Sigmoid colon (tissue), 7 donors: Measurements from ENCODE around the gene RHBDD3. TPM values are rescaled to one million over a fixed set of nuclear protein-coding genes. Genes with fewer than 3 reads are reported as not detected.

Experiments
- DNase-seq: peaks from one replicate; pipeline ENCODE4 v3.0.0-alpha.2; 2019
- H3K27ac ChIP-seq, 4 donors: fragments of 200-600 bp; sonication (generic); one replicate each; pipeline ENCODE4 v1.5.1; 2016 to 2019; ENCODE audit warnings: mild to moderate bottlenecking in 1 of 4
- H3K27me3 ChIP-seq, 3 donors: fragments of 200-600 bp; sonication (generic); one replicate each; pipeline ENCODE4 v1.5.1; 2019; ENCODE audit warnings: mild to moderate bottlenecking in 1 of 3
- H3K36me3 ChIP-seq, 4 donors: fragments of 200-600 bp; sonication (generic); one replicate each; pipeline ENCODE4 v1.5.1; 2016 to 2019
- H3K4me1 ChIP-seq, 4 donors: fragments of 200-600 bp; sonication (generic); one replicate each; pipeline ENCODE4 v1.5.1; 2017 to 2019
- H3K4me3 ChIP-seq, 4 donors: fragments of 200-600 bp; sonication (generic); one replicate each; pipeline ENCODE4 v1.5.1; 2017 to 2019; ENCODE audit warnings: mild to moderate bottlenecking in 2 of 4, moderate library complexity in 1 of 4
- H3K9me3 ChIP-seq, 4 donors: fragments of 200-600 bp in 3 of 4; sonication (generic) in 3 of 4; one replicate each; pipeline versions ENCODE4 v1.5.1 to v1.6.1; 2013 to 2019
- EP300 ChIP-seq, 4 donors: sonication (generic); formaldehyde crosslinking; IDR thresholded peaks; one replicate each; pipeline ENCODE4 v1.6.1; 2017; ENCODE audit warnings: antibody characterized with exemption in 4 of 4
- POLR2A ChIP-seq, 2 donors: fragments of 450-650 bp; IDR thresholded peaks; one replicate each; pipeline ENCODE4 v1.6.1; 2016; ENCODE audit warnings: antibody characterized with exemption in 2 of 2, mild to moderate bottlenecking in 2 of 2, moderate library complexity in 2 of 2
- POLR2AphosphoS5 ChIP-seq, 4 donors: sonication (generic); formaldehyde crosslinking; IDR thresholded peaks; one replicate each; pipeline ENCODE4 v1.6.1; 2017; ENCODE audit warnings: antibody characterized with exemption in 4 of 4
- WGBS, 2 donors: extraction: QIAGEN DNeasy Blood & Tissue Kit; methylation state at CpG; one replicate each; pipeline ENCODE4 v1.1.7; 2013; 5-methylcytosine and 5-hydroxymethylcytosine counted together
- intact Hi-C: fragments of 100-400 bp; cut with DNase I; formaldehyde crosslinking; loops from one replicate; pipeline ENCODE4 v1.15.1; 2023
- polyA plus RNA-seq, 3 donors: library from polyadenylated mRNA; stranded (reverse); fragments of 200-250 nt; gene quantifications; one replicate each; pipeline ENCODE4 v1.2.3, GENCODE V29; 2013
- total RNA-seq, 4 donors: library from RNA; depleted of rRNA; stranded (reverse); fragments of >200 nt; gene quantifications; one replicate each; pipeline ENCODE4 v1.1.0, GENCODE V29; 2016
- TF ChIP-seq, protein P1 (sequence below), 4 experiments: fragments of 450-650 bp in 3 of 4; fragments of 200-600 bp in 1 of 4; IDR thresholded peaks; one replicate each; pipeline ENCODE4 v1.5.1; 2016 to 2019; ENCODE audit warnings: antibody characterized with exemption in 4 of 4, mild to moderate bottlenecking in 3 of 4, moderate library complexity in 2 of 4
- donor health status: healthy with polysubstance abuse.
- donor health status: Bipolar disorder and iron deficiency.
- donor health status: healthy.

RHBDD3 gene
- total and polyA plus RNA-seq, 7 donors: 5.4 to 40.7 (median 16.4) TPM

DNA sequence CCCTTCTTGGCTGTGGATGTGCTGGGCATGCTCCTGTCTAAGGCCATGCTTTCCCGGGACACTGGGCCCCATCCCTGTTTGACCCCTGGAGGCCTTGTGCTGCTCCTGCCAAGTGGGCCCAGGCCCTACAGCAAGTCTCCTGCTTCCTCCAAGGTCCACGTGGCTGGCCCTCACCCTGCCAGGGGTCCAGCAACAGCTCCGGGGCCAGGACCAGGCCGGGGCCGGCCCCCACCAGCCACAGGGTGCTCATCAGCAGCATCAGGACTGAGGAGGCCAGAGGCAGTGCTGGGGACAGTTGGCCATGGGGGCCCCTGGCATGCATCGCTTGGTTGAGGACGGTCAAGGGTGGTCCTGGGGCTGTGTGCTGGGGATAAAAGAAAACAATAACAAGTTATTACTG, 2.5 kb downstream of the RHBDD3 start:
- Histone ChIP-seq H3K27me3 (no peaks in the 10 kb centered on the region), H3K9me3 (no peaks in the 10 kb centered on the region), H3K36me3 (peaks cover 0 to 31% (median 8%) of the 10 kb centered on the region in 4 donors), H3K4me3 (no peak overlapping the region), H3K4me1 (peaks cover 0 to 33% (median 25%) of the 10 kb centered on the region in 4 donors), H3K27ac (no peak overlapping the region)
- WGBS, 2 donors: 94% methylated on average over 7 of the region's 7 CpGs
- intact Hi-C loops: loop anchor here (5.0 kb wide), 1 partner anchor 1157 kb away; no protein-coding TSS in a partner anchor
- TF ChIP-seq POLR2AphosphoS5 (IDR thresholded peaks at IDR 0.05) (no peak), EP300 (IDR thresholded peaks at IDR 0.05) (no peak), POLR2A (IDR thresholded peaks at IDR 0.05) (no peak)
- TF ChIP-seq, protein P1, sequence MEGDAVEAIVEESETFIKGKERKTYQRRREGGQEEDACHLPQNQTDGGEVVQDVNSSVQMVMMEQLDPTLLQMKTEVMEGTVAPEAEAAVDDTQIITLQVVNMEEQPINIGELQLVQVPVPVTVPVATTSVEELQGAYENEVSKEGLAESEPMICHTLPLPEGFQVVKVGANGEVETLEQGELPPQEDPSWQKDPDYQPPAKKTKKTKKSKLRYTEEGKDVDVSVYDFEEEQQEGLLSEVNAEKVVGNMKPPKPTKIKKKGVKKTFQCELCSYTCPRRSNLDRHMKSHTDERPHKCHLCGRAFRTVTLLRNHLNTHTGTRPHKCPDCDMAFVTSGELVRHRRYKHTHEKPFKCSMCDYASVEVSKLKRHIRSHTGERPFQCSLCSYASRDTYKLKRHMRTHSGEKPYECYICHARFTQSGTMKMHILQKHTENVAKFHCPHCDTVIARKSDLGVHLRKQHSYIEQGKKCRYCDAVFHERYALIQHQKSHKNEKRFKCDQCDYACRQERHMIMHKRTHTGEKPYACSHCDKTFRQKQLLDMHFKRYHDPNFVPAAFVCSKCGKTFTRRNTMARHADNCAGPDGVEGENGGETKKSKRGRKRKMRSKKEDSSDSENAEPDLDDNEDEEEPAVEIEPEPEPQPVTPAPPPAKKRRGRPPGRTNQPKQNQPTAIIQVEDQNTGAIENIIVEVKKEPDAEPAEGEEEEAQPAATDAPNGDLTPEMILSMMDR (IDR thresholded peaks at IDR 0.05): no peak
- DNase-seq: no peak

DNA sequence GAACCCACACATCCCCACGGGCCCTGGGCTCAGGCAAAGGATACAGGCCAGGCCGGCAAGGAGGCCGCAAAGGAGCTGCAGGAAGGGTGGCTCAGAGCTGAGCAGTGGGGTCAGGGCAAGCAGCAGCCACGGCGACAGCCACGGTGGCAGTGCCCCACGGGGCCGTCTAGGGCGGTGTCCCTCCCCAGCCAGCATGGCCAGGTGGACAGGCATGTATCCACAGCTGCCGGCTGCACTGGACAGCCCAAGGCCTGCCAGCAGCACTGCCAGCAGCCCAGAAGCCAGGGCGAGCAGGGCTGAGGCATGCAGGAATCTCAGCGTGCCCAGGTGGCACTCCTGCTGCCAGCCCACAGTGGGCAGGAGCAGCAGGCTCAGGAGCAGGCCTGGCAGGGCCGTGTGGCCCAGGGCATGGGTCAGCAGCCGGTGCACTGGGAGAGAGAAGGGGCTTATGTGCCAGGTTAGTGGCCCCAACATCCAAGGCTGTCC, 3.9 kb downstream of the RHBDD3 start:
- Histone ChIP-seq H3K9me3 (no peaks in the 10 kb centered on the region), H3K4me1 (peaks cover 0 to 18% (median 14%) of the 10 kb centered on the region in 4 donors), H3K27me3 (no peaks in the 10 kb centered on the region), H3K4me3 (no peak overlapping the region), H3K27ac (no peak overlapping the region), H3K36me3 (peaks cover 0 to 40% (median 8%) of the 10 kb centered on the region in 4 donors)
- intact Hi-C loops: no loop called here
- no peak for DNase-seq
- TF ChIP-seq POLR2AphosphoS5 (IDR thresholded peaks at IDR 0.05) (no peak), EP300 (IDR thresholded peaks at IDR 0.05) (no peak), POLR2A (IDR thresholded peaks at IDR 0.05) (no peak)
- TF ChIP-seq, protein P1 (IDR thresholded peaks at IDR 0.05): no peak
- 87% methylated on average over 14 of the region's 14 CpGs for WGBS, 2 donors

DNA sequence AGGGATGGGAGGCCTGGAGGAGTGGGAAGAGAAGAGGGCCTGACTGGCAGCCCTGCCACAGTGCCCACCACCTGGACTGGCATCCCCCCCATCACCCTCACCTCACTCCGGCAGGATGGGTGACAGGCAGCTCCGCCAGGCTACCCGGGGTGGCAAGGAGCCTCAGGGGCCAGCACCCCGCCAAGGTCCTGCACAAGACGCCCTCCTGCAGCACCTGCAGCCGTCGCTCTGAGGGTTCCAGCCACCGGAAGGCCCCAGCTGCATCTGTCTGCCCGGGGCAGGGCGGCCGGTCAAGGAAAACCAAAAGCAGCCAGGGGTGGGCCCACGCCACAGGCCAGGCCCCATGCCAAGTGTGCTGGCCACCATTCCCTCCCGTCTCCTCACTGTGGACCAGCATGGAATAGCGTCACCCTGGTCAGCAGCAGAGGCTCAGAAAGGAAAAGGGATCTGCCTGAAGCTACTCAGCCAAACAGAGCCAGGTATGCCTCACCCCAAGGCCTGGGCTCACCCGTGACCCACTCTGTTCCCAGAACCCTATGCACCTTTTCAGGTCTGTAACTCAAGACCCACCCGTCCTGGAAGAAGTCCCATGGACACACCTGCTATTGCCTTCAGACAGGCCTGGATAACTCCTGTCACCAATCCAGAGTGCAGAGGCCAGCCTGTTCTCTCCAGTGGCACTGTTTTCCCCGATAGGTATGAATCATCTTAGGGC, 7.0 kb downstream of the RHBDD3 start:
- Histone ChIP-seq H3K9me3 (no peaks in the 10 kb centered on the region), H3K4me3 (no peak overlapping the region), H3K36me3 (peaks cover 0 to 39% (median 8%) of the 10 kb centered on the region in 4 donors), H3K4me1 (peaks cover 0 to under 1% (median under 1%) of the 10 kb centered on the region in 4 donors), H3K27me3 (no peaks in the 10 kb centered on the region), H3K27ac (no peak overlapping the region)
- DNase-seq: no peak
- intact Hi-C loops: no loop called here
- WGBS, 2 donors: 81 to 87% methylated on average over 17 of the region's 17 CpGs
- no peak for TF ChIP-seq POLR2AphosphoS5 (IDR thresholded peaks at IDR 0.05)

DNA sequence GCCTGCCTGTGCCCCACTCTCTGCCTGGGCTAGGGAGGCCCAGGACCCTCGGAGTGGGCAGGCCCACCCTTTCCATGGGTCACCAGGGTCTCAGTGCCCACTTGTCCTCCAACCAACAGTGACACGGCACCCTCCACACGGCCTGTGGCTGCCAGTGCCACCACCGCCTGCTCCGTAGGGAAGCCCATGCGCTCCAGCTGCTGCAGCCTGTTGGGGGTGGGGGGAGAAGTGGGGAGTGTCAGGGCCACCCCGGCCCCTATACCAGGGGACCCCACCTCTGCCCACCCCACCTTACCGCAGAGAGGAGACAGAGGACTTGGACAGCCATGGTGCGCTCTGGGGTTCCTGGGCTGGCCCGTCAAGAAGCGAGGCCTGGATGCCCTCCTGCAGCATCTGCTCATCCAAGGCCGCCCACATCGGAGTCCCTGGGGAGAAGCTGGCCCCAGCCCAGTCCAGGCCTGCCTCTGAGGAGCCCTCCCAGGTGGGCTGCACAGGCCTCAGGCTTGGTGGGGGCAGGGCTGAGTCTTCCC, 7.7 kb downstream of the RHBDD3 start:
- no peak for TF ChIP-seq POLR2A (IDR thresholded peaks at IDR 0.05)
- TF ChIP-seq, protein P1 (IDR thresholded peaks at IDR 0.05): no peak
- no peak for TF ChIP-seq EP300 (IDR thresholded peaks at IDR 0.05)
- TF ChIP-seq POLR2AphosphoS5 (IDR thresholded peaks at IDR 0.05): no peak
- no peak for DNase-seq
- Histone ChIP-seq H3K4me1 (no peaks in the 10 kb centered on the region), H3K36me3 (peaks cover 0 to 32% (median 5%) of the 10 kb centered on the region in 4 donors), H3K27ac (no peak overlapping the region), H3K4me3 (no peak overlapping the region), H3K27me3 (no peaks in the 10 kb centered on the region), H3K9me3 (no peaks in the 10 kb centered on the region)
- WGBS, 2 donors: 93 to 94% methylated on average over 13 of the region's 13 CpGs
- intact Hi-C loops: no loop called here

DNA sequence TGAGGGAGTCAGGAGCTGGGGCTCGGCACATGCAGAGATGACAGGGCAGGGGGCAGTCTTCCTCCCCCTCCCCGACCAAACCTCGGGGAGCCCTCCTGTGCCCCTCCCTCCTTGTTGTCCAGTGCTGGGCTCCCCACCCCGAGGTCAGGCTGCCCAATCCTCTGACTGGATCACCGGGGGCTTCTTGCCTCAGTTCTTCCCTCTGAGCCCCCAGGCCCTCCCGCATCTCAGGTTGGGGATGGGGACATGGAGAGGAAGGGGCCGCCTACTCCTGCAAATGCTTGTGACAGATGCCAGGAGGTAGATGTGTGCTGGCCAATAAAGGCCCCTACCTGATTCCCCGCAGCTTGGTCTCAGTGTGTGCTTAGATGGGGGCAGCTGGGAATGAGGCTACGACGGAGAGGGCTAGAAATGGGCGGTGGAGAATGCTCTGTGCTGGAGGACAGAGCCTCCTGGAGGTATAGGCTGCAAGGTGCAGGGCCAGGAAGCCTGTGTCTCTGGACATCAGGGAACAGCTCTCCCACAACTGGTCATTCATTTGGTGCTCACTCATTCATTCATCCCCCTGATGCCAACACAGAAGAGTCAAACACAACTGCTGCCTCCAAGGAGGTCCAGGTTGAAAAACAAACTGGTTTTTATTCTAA, 8.4 kb downstream of the RHBDD3 start:
- 78 to 82% methylated on average over 11 of the region's 11 CpGs for WGBS, 2 donors
- intact Hi-C loops: no loop called here
- DNase-seq: no peak
- TF ChIP-seq, protein P1 (IDR thresholded peaks at IDR 0.05): no peak
- TF ChIP-seq EP300 (IDR thresholded peaks at IDR 0.05): no peak
- no peak for TF ChIP-seq POLR2A (IDR thresholded peaks at IDR 0.05)
- TF ChIP-seq POLR2AphosphoS5 (IDR thresholded peaks at IDR 0.05): no peak
- Histone ChIP-seq H3K9me3 (no peaks in the 10 kb centered on the region), H3K27me3 (no peaks in the 10 kb centered on the region), H3K36me3 (peaks cover 0 to 26% (median 3%) of the 10 kb centered on the region in 4 donors), H3K4me1 (no peaks in the 10 kb centered on the region), H3K27ac (no peak overlapping the region), H3K4me3 (no peak overlapping the region)
